ENCODE results near the gene FOXP1.
"Not testable (repeated sequence)": the region's sequence is repeated elsewhere in the genome, so short reads cannot be mapped to it uniquely, and the experiment has no call there.

Gene FOXP1

GRCh38 chr3:71348831-71349230 is 234.7 kb downstream of the FOXP1 start:
- no peak for DNase-seq (ENCODE audit: extremely low read depth in 1 of 2, low read depth in 1 of 2)

- DNase-seq (ENCODE audit: extremely low read depth in 1 of 2, low read depth in 1 of 2): no peak
These were observed 235.4 kb downstream of the FOXP1 start for GRCh38 chr3:71348001-71348632.

- DNase-seq (ENCODE audit: extremely low read depth in 1 of 2, low read depth in 1 of 2): no peak
These were observed 237.5 kb downstream of the FOXP1 start for GRCh38 chr3:71346061-71346460.

GRCh38 chr3:71345429-71346040 is 238.0 kb downstream of the FOXP1 start:
- DNase-seq (ENCODE audit: extremely low read depth in 1 of 2, low read depth in 1 of 2): no peak

GRCh38 chr3:71341721-71342120 is 241.8 kb downstream of the FOXP1 start:
- no peak for DNase-seq (ENCODE audit: extremely low read depth in 1 of 2, low read depth in 1 of 2)

- DNase-seq (ENCODE audit: extremely low read depth in 1 of 2, low read depth in 1 of 2): no peak
These were observed 244.5 kb downstream of the FOXP1 start for GRCh38 chr3:71339049-71339448.

- no peak for DNase-seq (ENCODE audit: extremely low read depth in 1 of 2, low read depth in 1 of 2)
These were observed 250.7 kb downstream of the FOXP1 start for GRCh38 chr3:71332813-71333212.

GRCh38 chr3:71330909-71331308 is 252.6 kb downstream of the FOXP1 start:
- no peak for DNase-seq (ENCODE audit: extremely low read depth in 1 of 2, low read depth in 1 of 2)

- DNase-seq (ENCODE audit: extremely low read depth in 1 of 2, low read depth in 1 of 2): no peak
These were observed 253.0 kb downstream of the FOXP1 start for GRCh38 chr3:71330505-71330904.

GRCh38 chr3:71329817-71330216 is 253.7 kb downstream of the FOXP1 start:
- DNase-seq (ENCODE audit: extremely low read depth in 1 of 2, low read depth in 1 of 2): no peak

- DNase-seq (ENCODE audit: extremely low read depth in 1 of 2, low read depth in 1 of 2): no peak
These were observed 254.6 kb downstream of the FOXP1 start for GRCh38 chr3:71328926-71329325.

- DNase-seq (ENCODE audit: extremely low read depth in 1 of 2, low read depth in 1 of 2): no peak
These were observed 255.6 kb downstream of the FOXP1 start for GRCh38 chr3:71327936-71328335.

- DNase-seq (ENCODE audit: extremely low read depth in 1 of 2, low read depth in 1 of 2): no peak
These were observed 257.8 kb downstream of the FOXP1 start for GRCh38 chr3:71325715-71326114.

GRCh38 chr3:71324224-71324623 is 259.3 kb downstream of the FOXP1 start:
- not testable (repeated sequence) for DNase-seq (ENCODE audit: extremely low read depth in 1 of 2, low read depth in 1 of 2)

- no peak for DNase-seq (ENCODE audit: extremely low read depth in 1 of 2, low read depth in 1 of 2)
These were observed 260.0 kb downstream of the FOXP1 start for GRCh38 chr3:71323558-71323957.

- DNase-seq (ENCODE audit: extremely low read depth in 1 of 2, low read depth in 1 of 2): no peak
These were observed 261.4 kb downstream of the FOXP1 start for GRCh38 chr3:71322154-71322553.

- no peak for DNase-seq (ENCODE audit: extremely low read depth in 1 of 2, low read depth in 1 of 2)
These were observed 263.8 kb downstream of the FOXP1 start for GRCh38 chr3:71319771-71320170.

- DNase-seq (ENCODE audit: extremely low read depth in 1 of 2, low read depth in 1 of 2): no peak
These were observed 265.1 kb downstream of the FOXP1 start for GRCh38 chr3:71318458-71318827.

- DNase-seq (ENCODE audit: extremely low read depth in 1 of 2, low read depth in 1 of 2): no peak
These were observed 265.6 kb downstream of the FOXP1 start for GRCh38 chr3:71317749-71318457.

GRCh38 chr3:71317140-71317539 is 266.4 kb downstream of the FOXP1 start:
- no peak for DNase-seq (ENCODE audit: extremely low read depth in 1 of 2, low read depth in 1 of 2)

- DNase-seq (ENCODE audit: extremely low read depth in 1 of 2, low read depth in 1 of 2): no peak
These were observed 267.3 kb downstream of the FOXP1 start for GRCh38 chr3:71316066-71316777.

GRCh38 chr3:71315431-71315830 is 268.1 kb downstream of the FOXP1 start:
- no peak for DNase-seq (ENCODE audit: extremely low read depth in 1 of 2, low read depth in 1 of 2)
